Activated CD4-positive, alpha-beta memory T cell treated with anti-CD3 and anti-CD28 coated beads for 36 hours (primary cell): ENCODE results near the gene PTBP2. TPM values are rescaled to one million over a fixed set of nuclear protein-coding genes. Genes with fewer than 3 reads are reported as not detected.
"Not testable (repeated sequence)": the region's sequence is repeated elsewhere in the genome, so short reads cannot be mapped to it uniquely, and the experiment has no call there.

ENCODE experiments used
- CTCF ChIA-PET: fragments of 350-600 bp; sonication (Branson Sonifier 250); formaldehyde crosslinking; loops from one replicate; lab custom pipeline; 2021; ENCODE audit warnings: antibody characterized with exemption, inconsistent platforms; lab: Charles Lee
- POLR2A ChIA-PET: fragments of 350-600 bp; sonication (Branson Sonifier 250); formaldehyde crosslinking; loops from one replicate; lab custom pipeline; 2021; ENCODE audit warnings: antibody characterized with exemption; lab: Charles Lee
- DNase-seq: peaks from one replicate; pipeline ENCODE4 v3.0.0-alpha.2; 2020
- H3K27ac Mint-ChIP-seq: one replicate; pipeline ENCODE4 v1.8.0; 2021; ENCODE audit warnings: mixed read lengths
- H3K27me3 Mint-ChIP-seq: one replicate; pipeline ENCODE4 v1.8.0; 2021; ENCODE audit warnings: mixed read lengths
- H3K36me3 Mint-ChIP-seq: one replicate; pipeline ENCODE4 v1.8.0; 2021; ENCODE audit warnings: mixed read lengths
- H3K4me1 Mint-ChIP-seq: one replicate; pipeline ENCODE4 v1.8.0; 2021; ENCODE audit warnings: low read depth, mixed read lengths
- H3K4me3 Mint-ChIP-seq: one replicate; pipeline ENCODE4 v1.8.0; 2021; ENCODE audit warnings: mild to moderate bottlenecking, mixed read lengths
- H3K9me3 Mint-ChIP-seq: one replicate; pipeline ENCODE4 v1.8.0; 2021; ENCODE audit warnings: mixed read lengths
- intact Hi-C: fragments of 100-400 bp; cut with micrococcal nuclease; formaldehyde crosslinking; loops from one replicate; pipeline ENCODE4 v1.15.1; 2023
- total RNA-seq, 2 experiments: library from RNA; stranded (reverse); gene quantifications; one replicate each; pipeline ENCODE4 v1.2.3, GENCODE V29; 2021

PTBP2 gene
- total RNA-seq, 2 experiments from 2014 or later = 9.2 to 10.1 TPM

GRCh38 chr1:96746440-96747420 lies 25.1 kb downstream of the PTBP2 start:
- peaks cover 37% of the 10 kb centered on the region for H3K4me1 Mint-ChIP-seq
- no peaks in the 10 kb centered on the region for H3K9me3 Mint-ChIP-seq
- CTCF ChIA-PET = no interaction called here
- H3K27me3 Mint-ChIP-seq = no peaks in the 10 kb centered on the region
- no peak overlapping the region for H3K4me3 Mint-ChIP-seq
- POLR2A ChIA-PET = no interaction called here
- DNase-seq = no peak
- no peak overlapping the region for H3K27ac Mint-ChIP-seq
- intact Hi-C loops = no loop called here
- H3K36me3 Mint-ChIP-seq = peaks cover 18% of the 10 kb centered on the region

DNA sequence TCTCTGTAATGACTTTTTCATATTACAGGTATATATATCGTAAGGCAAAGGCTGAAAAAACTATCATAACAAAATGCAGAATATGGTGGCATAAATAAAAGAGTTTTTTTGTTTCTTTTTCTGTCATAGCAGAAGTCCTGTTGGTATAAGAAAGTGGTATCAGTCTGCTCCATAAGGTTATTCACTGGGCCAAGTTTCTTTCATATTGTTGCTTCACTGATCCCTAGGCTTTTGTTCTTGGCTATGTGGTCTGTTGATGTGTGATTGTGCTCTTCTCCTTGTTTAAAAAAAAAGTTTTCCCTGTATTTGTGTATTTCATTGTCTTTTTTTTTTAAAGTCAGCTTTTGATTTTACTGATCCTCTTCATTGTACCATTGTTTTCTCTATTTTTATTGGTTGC lies 26.0 kb downstream of the PTBP2 start:
- ChIA-PET CTCF (interaction anchor here (0.7 kb wide), 1 partner anchor 28 kb away, joined by 3 read pairs; no protein-coding TSS in a partner anchor), POLR2A (no interaction called here)
- Mint-ChIP-seq H3K9me3 (no peaks in the 10 kb centered on the region), H3K27me3 (no peaks in the 10 kb centered on the region), H3K4me3 (no peak overlapping the region), H3K36me3 (peaks cover 21% of the 10 kb centered on the region), H3K4me1 (peaks cover 32% of the 10 kb centered on the region), H3K27ac (no peak overlapping the region)
- no peak for DNase-seq
- intact Hi-C loops = no loop called here

GRCh38 chr1:96748078-96748477 lies 26.5 kb downstream of the PTBP2 start:
- DNase-seq = no peak
- Mint-ChIP-seq H3K4me3 (no peak overlapping the region), H3K36me3 (peaks cover 26% of the 10 kb centered on the region), H3K4me1 (peaks cover 32% of the 10 kb centered on the region), H3K27me3 (no peaks in the 10 kb centered on the region), H3K9me3 (no peaks in the 10 kb centered on the region), H3K27ac (no peak overlapping the region)
- intact Hi-C loops = no loop called here
- POLR2A ChIA-PET = no interaction called here
- CTCF ChIA-PET = interaction anchor here (0.7 kb wide), 1 partner anchor 29 kb away, joined by 3 read pairs; no protein-coding TSS in a partner anchor

DNA sequence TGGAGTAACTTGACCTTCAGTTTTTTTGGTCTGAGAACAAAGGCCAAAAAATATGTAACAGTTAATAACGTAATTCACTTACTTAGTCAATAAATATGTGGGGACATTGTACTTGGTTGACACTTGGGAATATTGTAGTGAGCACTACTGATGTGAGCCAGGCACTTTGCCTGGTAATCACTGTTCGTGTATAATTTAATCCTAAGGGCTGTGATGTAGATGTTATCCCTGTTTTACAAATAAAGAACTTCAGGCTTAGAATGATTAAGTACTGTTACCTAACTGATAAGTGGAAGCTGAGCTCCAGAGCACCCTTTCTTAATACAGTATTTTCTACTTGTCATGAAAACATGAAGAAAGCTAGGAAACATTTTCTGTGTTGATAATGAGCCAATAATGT lies 28.0 kb downstream of the PTBP2 start:
- POLR2A ChIA-PET = no interaction called here
- intact Hi-C loops = no loop called here
- Mint-ChIP-seq H3K27ac (no peak overlapping the region), H3K27me3 (no peaks in the 10 kb centered on the region), H3K36me3 (peaks cover 38% of the 10 kb centered on the region), H3K9me3 (no peaks in the 10 kb centered on the region), H3K4me1 (peaks cover 32% of the 10 kb centered on the region), H3K4me3 (no peak overlapping the region)
- CTCF ChIA-PET = no interaction called here
- DNase-seq = no peak

- Mint-ChIP-seq H3K4me1 (peaks cover 20% of the 10 kb centered on the region), H3K27ac (no peak overlapping the region), H3K4me3 (no peak overlapping the region), H3K36me3 (peaks cover 52% of the 10 kb centered on the region), H3K9me3 (no peaks in the 10 kb centered on the region), H3K27me3 (no peaks in the 10 kb centered on the region)
- intact Hi-C loops = no loop called here
- ChIA-PET POLR2A (no interaction called here), CTCF (no interaction called here)
- DNase-seq = no peak
These were observed 30.8 kb downstream of the PTBP2 start for GRCh38 chr1:96752394-96752793.

GRCh38 chr1:96756789-96757188 lies 35.2 kb downstream of the PTBP2 start:
- no peak for DNase-seq
- H3K4me3 Mint-ChIP-seq = no peak overlapping the region
- no peak overlapping the region for H3K27ac Mint-ChIP-seq
- ChIA-PET POLR2A (no interaction called here), CTCF (no interaction called here)
- intact Hi-C loops = loop anchor here (2.0 kb wide), 1 partner anchor 520 kb away; no protein-coding TSS in a partner anchor
- peaks cover 61% of the 10 kb centered on the region for H3K36me3 Mint-ChIP-seq
- H3K9me3 Mint-ChIP-seq = peaks cover 7% of the 10 kb centered on the region
- no peaks in the 10 kb centered on the region for H3K27me3 Mint-ChIP-seq
- no peaks in the 10 kb centered on the region for H3K4me1 Mint-ChIP-seq

DNA sequence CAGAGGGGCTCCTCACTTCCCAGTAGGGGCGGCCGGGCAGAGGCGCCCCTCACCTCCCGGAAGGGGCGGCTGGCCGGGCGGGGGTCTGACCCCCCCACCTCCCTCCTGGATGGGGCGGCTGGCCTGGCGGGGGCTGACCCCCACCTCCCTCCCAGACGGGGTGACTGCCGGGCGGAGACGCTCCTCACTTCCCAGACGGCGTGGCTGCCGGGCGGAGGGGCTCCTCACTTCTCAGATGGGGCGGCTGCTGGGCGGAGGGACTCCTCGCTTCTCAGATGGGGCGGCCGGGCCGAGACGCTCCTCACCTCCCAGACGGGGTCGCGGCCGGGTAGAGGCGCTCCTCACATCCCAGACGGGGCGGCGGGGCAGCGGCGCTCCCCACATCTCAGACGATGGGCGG lies 41.0 kb downstream of the PTBP2 start:
- H3K27me3 Mint-ChIP-seq, H3K4me1 Mint-ChIP-seq, CTCF ChIA-PET, POLR2A ChIA-PET, DNase-seq, H3K4me3 Mint-ChIP-seq, intact Hi-C loops, H3K9me3 Mint-ChIP-seq, H3K27ac Mint-ChIP-seq: not testable (repeated sequence)
- H3K36me3 Mint-ChIP-seq = peaks cover 33% of the 10 kb centered on the region

GRCh38 chr1:96763514-96763913 lies 41.9 kb downstream of the PTBP2 start:
- intact Hi-C loops = no loop called here

GRCh38 chr1:96764469-96764868 lies 42.9 kb downstream of the PTBP2 start:
- no peak for DNase-seq
- H3K9me3 Mint-ChIP-seq = peaks cover 7% of the 10 kb centered on the region
- H3K4me3 Mint-ChIP-seq = no peak overlapping the region
- peaks cover 7% of the 10 kb centered on the region for H3K4me1 Mint-ChIP-seq
- no peaks in the 10 kb centered on the region for H3K27me3 Mint-ChIP-seq
- intact Hi-C loops = no loop called here
- ChIA-PET POLR2A (no interaction called here), CTCF (interaction anchor here (1.5 kb wide), 1 partner anchor 23 kb away, joined by 3 read pairs; no protein-coding TSS in a partner anchor)
- H3K27ac Mint-ChIP-seq = no peak overlapping the region
- H3K36me3 Mint-ChIP-seq = peaks cover 26% of the 10 kb centered on the region

More at GRCh38 chr1:96763514-96763913, 41.9 kb downstream of the PTBP2 start:
- no peak for DNase-seq
- H3K27ac Mint-ChIP-seq = no peak overlapping the region
- CTCF ChIA-PET = no interaction called here
- peaks cover 7% of the 10 kb centered on the region for H3K9me3 Mint-ChIP-seq
- H3K4me3 Mint-ChIP-seq = no peak overlapping the region
- peaks cover 7% of the 10 kb centered on the region for H3K4me1 Mint-ChIP-seq
- POLR2A ChIA-PET = no interaction called here
- no peaks in the 10 kb centered on the region for H3K27me3 Mint-ChIP-seq
- peaks cover 30% of the 10 kb centered on the region for H3K36me3 Mint-ChIP-seq

DNA sequence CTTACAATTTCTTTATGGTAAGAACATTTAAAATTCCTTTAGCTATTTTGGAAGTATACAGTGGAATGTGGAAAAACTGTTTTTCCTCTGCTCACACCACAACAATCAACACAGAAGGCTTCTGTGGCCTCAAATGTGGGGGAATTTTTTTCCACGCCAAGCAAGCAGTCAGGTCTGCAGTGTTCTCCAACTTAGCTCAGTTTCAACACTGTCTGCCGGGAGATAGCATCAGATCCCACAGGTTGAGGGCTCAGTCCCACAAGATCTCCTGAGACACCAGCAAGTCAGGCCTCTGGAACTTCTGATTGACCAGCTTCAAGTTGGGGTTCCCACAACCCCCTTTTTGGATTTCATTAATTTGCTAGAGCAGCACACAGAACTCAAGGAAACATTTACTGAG lies 50.3 kb downstream of the PTBP2 start:
- no peak overlapping the region for H3K27ac Mint-ChIP-seq
- no peak for DNase-seq
- POLR2A ChIA-PET = no interaction called here
- H3K36me3 Mint-ChIP-seq = peaks cover 30% of the 10 kb centered on the region
- no peak overlapping the region for H3K4me3 Mint-ChIP-seq
- H3K4me1 Mint-ChIP-seq = no peaks in the 10 kb centered on the region
- CTCF ChIA-PET = no interaction called here
- intact Hi-C loops = no loop called here
- no peaks in the 10 kb centered on the region for H3K9me3 Mint-ChIP-seq
- H3K27me3 Mint-ChIP-seq = no peaks in the 10 kb centered on the region

DNA sequence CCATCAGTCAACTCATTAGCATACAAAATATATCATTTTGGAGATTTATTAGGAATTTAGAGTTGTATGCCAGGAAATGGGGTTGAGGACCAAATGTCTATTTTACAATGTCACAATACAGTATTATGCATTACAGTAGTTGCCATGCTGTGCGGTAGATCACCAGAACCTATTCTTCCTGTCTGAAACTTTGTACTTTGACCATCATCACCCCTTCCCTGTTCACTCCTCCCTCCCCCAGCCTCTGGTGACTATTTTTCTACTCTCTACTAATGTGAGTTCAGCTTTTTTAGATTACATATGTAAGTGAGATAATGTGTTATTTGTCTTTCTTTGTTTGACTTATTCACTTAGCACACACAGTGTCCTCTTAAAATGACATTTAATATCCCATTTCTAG lies 50.8 kb downstream of the PTBP2 start:
- CTCF ChIA-PET = no interaction called here
- intact Hi-C loops = no loop called here
- Mint-ChIP-seq H3K27me3 (no peaks in the 10 kb centered on the region), H3K9me3 (no peaks in the 10 kb centered on the region), H3K27ac (no peak overlapping the region), H3K4me1 (no peaks in the 10 kb centered on the region), H3K36me3 (peaks cover 31% of the 10 kb centered on the region), H3K4me3 (no peak overlapping the region)
- no peak for DNase-seq
- POLR2A ChIA-PET = no interaction called here

DNA sequence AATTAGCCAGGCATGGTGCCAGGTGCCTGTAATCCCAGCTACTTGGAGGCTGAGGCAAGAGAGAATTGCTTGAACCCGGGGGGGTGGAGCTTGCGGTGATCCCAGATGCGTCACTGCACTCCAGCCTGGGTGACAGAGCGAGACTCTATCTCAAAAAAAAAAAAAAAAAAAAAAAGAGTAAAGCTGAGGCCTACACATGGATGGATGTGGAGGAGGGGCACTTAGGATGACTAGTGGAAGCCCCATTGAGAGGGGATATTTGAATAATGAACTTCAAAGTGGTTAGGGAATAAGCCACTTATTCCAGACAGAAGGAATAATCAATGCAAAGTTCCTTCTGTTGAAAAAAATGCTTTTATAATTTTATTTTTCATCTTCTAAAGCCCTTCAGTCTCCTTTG lies 51.4 kb downstream of the PTBP2 start:
- Mint-ChIP-seq H3K9me3 (no peaks in the 10 kb centered on the region), H3K36me3 (peaks cover 30% of the 10 kb centered on the region), H3K4me3 (no peak overlapping the region), H3K4me1 (no peaks in the 10 kb centered on the region), H3K27me3 (no peaks in the 10 kb centered on the region), H3K27ac (no peak overlapping the region)
- intact Hi-C loops = no loop called here
- CTCF ChIA-PET = no interaction called here
- POLR2A ChIA-PET = no interaction called here
- no peak for DNase-seq
